ENCODE measurements around the gene WWC2. TPM values are rescaled to one million over a fixed set of nuclear protein-coding genes. Genes with fewer than 3 reads are reported as not detected.

The WWC2 gene
- polyA plus RNA-seq, 3 donors, result 4.8 to 8.9 (median 6.7) TPM

GRCh38 chr4:183220236-183220635 lies 121.2 kb downstream of the WWC2 start:
- no peak overlapping the region for H3K27ac ChIP-seq (ENCODE audit: low read depth, low read length)
- WGBS, 3 donors, result 99 to 100% (median 100%) methylated on average over 4 of the region's 4 CpGs

GRCh38 chr4:183223053-183223452 lies 124.0 kb downstream of the WWC2 start:
- H3K27ac ChIP-seq (ENCODE audit: low read depth, low read length), result no peak overlapping the region
- 61 to 94% (median 93%) methylated on average over 3 of the region's 3 CpGs for WGBS, 3 donors

- H3K27ac ChIP-seq (ENCODE audit: low read depth, low read length), result no peak overlapping the region
Observed at GRCh38 chr4:183229397-183229796, 130.3 kb downstream of the WWC2 start.

GRCh38 chr4:183240581-183241321 lies 141.7 kb downstream of the WWC2 start:
- no peak overlapping the region for H3K27ac ChIP-seq (ENCODE audit: low read depth, low read length)
- 43 to 85% (median 82%) methylated on average over 15 of the region's 15 CpGs for WGBS, 3 donors

GRCh38 chr4:183241322-183241640 lies 142.2 kb downstream of the WWC2 start:
- H3K27ac ChIP-seq (ENCODE audit: low read depth, low read length), result no peak overlapping the region
- WGBS, 3 donors, result 32 to 84% (median 83%) methylated on average over 4 of the region's 4 CpGs

GRCh38 chr4:183241721-183242151 lies 142.7 kb downstream of the WWC2 start:
- no peak overlapping the region for H3K27ac ChIP-seq (ENCODE audit: low read depth, low read length)
- WGBS, 3 donors, result 38 to 89% (median 85%) methylated on average over 6 of the region's 6 CpGs

GRCh38 chr4:183242291-183242690 lies 143.2 kb downstream of the WWC2 start:
- 75 to 94% (median 89%) methylated on average over 2 of the region's 2 CpGs for WGBS, 3 donors
- no peak overlapping the region for H3K27ac ChIP-seq (ENCODE audit: low read depth, low read length)

- 74 to 91% (median 90%) methylated on average over 8 of the region's 8 CpGs for WGBS, 3 donors
- H3K27ac ChIP-seq (ENCODE audit: low read depth, low read length), result no peak overlapping the region
Observed at GRCh38 chr4:183244019-183244418, 145.0 kb downstream of the WWC2 start.

GRCh38 chr4:183244506-183244905 lies 145.4 kb downstream of the WWC2 start:
- H3K27ac ChIP-seq (ENCODE audit: low read depth, low read length), result no peak overlapping the region
- WGBS, 3 donors, result 60 to 94% (median 83%) methylated on average over 2 of the region's 2 CpGs

- WGBS, 3 donors, result 93 to 99% (median 96%) methylated on average over 2 of the region's 2 CpGs
Observed at GRCh38 chr4:183248201-183248600, 149.1 kb downstream of the WWC2 start.

GRCh38 chr4:183249854-183250253 lies 150.8 kb downstream of the WWC2 start:
- no peak overlapping the region for H3K27ac ChIP-seq (ENCODE audit: low read depth, low read length)
- WGBS, 3 donors, result 39 to 48% (median 46%) methylated on average over 2 of the region's 2 CpGs

More at GRCh38 chr4:183248201-183248600, 149.1 kb downstream of the WWC2 start:
- no peak overlapping the region for H3K27ac ChIP-seq (ENCODE audit: low read depth, low read length)

GRCh38 chr4:183250831-183251230 lies 151.8 kb downstream of the WWC2 start:
- WGBS, 3 donors, result 53 to 95% (median 86%) methylated on average over 2 of the region's 2 CpGs
- no peak overlapping the region for H3K27ac ChIP-seq (ENCODE audit: low read depth, low read length)

GRCh38 chr4:183252959-183253358 lies 153.9 kb downstream of the WWC2 start:
- no peak overlapping the region for H3K27ac ChIP-seq (ENCODE audit: low read depth, low read length)
- WGBS, 3 donors, result 80 to 91% (median 82%) methylated on average over 4 of the region's 4 CpGs

- WGBS, 3 donors, result 8 to 88% (median 76%) methylated on average over 1 of the region's 1 CpG
- no peak overlapping the region for H3K27ac ChIP-seq (ENCODE audit: low read depth, low read length)
Observed at GRCh38 chr4:183253451-183253850, 154.4 kb downstream of the WWC2 start.

GRCh38 chr4:183254162-183254561 lies 155.1 kb downstream of the WWC2 start:
- H3K27ac ChIP-seq (ENCODE audit: low read depth, low read length), result no peak overlapping the region

GRCh38 chr4:183255487-183255886 lies 156.4 kb downstream of the WWC2 start:
- WGBS, 3 donors, result 81 to 85% (median 82%) methylated on average over 3 of the region's 3 CpGs
- H3K27ac ChIP-seq (ENCODE audit: low read depth, low read length), result no peak overlapping the region

More at GRCh38 chr4:183254162-183254561, 155.1 kb downstream of the WWC2 start:
- 72 to 80% (median 77%) methylated on average over 6 of the region's 6 CpGs for WGBS, 3 donors

- H3K27ac ChIP-seq (ENCODE audit: low read depth, low read length), result no peak overlapping the region
- 56 to 80% (median 66%) methylated on average over 6 of the region's 6 CpGs for WGBS, 3 donors
Observed at GRCh38 chr4:183256343-183256742, 157.3 kb downstream of the WWC2 start.

- WGBS, 3 donors, result 41 to 45% (median 42%) methylated on average over 9 of the region's 9 CpGs
- H3K27ac ChIP-seq (ENCODE audit: low read depth, low read length), result no peak overlapping the region
Observed at GRCh38 chr4:183256756-183257385, 157.8 kb downstream of the WWC2 start.

GRCh38 chr4:183257808-183258207 lies 158.8 kb downstream of the WWC2 start:
- WGBS, 3 donors, result 89 to 91% (median 89%) methylated on average over 6 of the region's 6 CpGs

More at GRCh38 chr4:183257808-183258207, 158.8 kb downstream of the WWC2 start:
- H3K27ac ChIP-seq (ENCODE audit: low read depth, low read length), result no peak overlapping the region

Measured in adipose tissue (tissue), 3 donors.